Fibroblast of lung (primary cell): ENCODE results near the gene BAZ2B. TPM values are rescaled to one million over a fixed set of nuclear protein-coding genes. Genes with fewer than 3 reads are reported as not detected.

Experiments
- DNase-seq, 2 donors: peaks; one replicate each; pipeline versions ENCODE4 v3.0.0 to v3.0.0-alpha.2; 2010; ENCODE audit warnings: low read depth in 2 of 2
- H2AFZ ChIP-seq: 2 replicates; pipeline ENCODE4 v1.5.1; 2012; ENCODE audit warnings: low read length, control low read depth, inconsistent platforms
- H3K27ac ChIP-seq: 2 replicates; pipeline ENCODE4 v1.5.1; 2011; ENCODE audit warnings: low read length, control low read depth; ENCODE audit not compliant: insufficient read depth
- H3K27me3 ChIP-seq: 2 replicates; pipeline ENCODE4 v1.5.1; 2011; ENCODE audit warnings: mild to moderate bottlenecking, low read length; ENCODE audit not compliant: control insufficient read depth, insufficient read depth
- H3K36me3 ChIP-seq: 2 replicates; pipeline ENCODE4 v1.5.1; 2011; ENCODE audit warnings: low read length; ENCODE audit not compliant: control insufficient read depth, insufficient read depth
- H3K4me1 ChIP-seq: 2 replicates; pipeline ENCODE4 v1.5.1; 2011; ENCODE audit warnings: low read length; ENCODE audit not compliant: control insufficient read depth, insufficient read depth; ENCODE audit errors: extremely low read depth
- H3K4me2 ChIP-seq: 2 replicates; pipeline ENCODE4 v1.5.1; 2011; ENCODE audit warnings: low read length, control low read depth; ENCODE audit not compliant: insufficient read depth; ENCODE audit errors: extremely low read depth
- H3K4me3 ChIP-seq, 4 experiments: fragments of 200-600 bp in 1 of 4; sonication (generic) in 1 of 4; replicated peaks in 1 of 4; 2 replicates each; pipeline ENCODE4 v1.5.1; 2011 to 2016; ENCODE audit warnings: low read length in 4 of 4, low read depth in 3 of 4, mild to moderate bottlenecking in 3 of 4, control low read depth in 2 of 4, inconsistent platforms in 1 of 4, mixed read lengths in 1 of 4; ENCODE audit not compliant: insufficient read depth in 1 of 4; ENCODE audit errors: control extremely low read depth in 1 of 4
- H3K79me2 ChIP-seq: 2 replicates; pipeline ENCODE4 v1.5.1; 2012; ENCODE audit warnings: mild to moderate bottlenecking, low read length, inconsistent platforms; ENCODE audit not compliant: control insufficient read depth, insufficient read depth
- H3K9ac ChIP-seq: 2 replicates; pipeline ENCODE4 v1.5.1; 2011; ENCODE audit warnings: mild to moderate bottlenecking, low read length, control low read depth; ENCODE audit not compliant: insufficient read depth
- H3K9me3 ChIP-seq: 2 replicates; pipeline ENCODE4 v1.5.1; 2012; ENCODE audit warnings: low read depth, low read length; ENCODE audit not compliant: control insufficient read depth, insufficient read depth
- H4K20me1 ChIP-seq: 2 replicates; pipeline ENCODE4 v1.5.1; 2011; ENCODE audit warnings: low read length; ENCODE audit not compliant: control insufficient read depth, insufficient read depth; ENCODE audit errors: extremely low read depth
- EZH2 ChIP-seq: IDR thresholded peaks from 2 replicates; pipeline ENCODE4 v1.5.1; 2012; ENCODE audit warnings: low read length, control low read depth, mild to moderate bottlenecking; ENCODE audit errors: missing control alignments
- polyA plus RNA-seq, 2 donors: library from polyadenylated mRNA; depleted of rRNA in 1 of 2; stranded (reverse) in 1 of 2; unstranded in 1 of 2; fragments of >200 nt; gene quantifications; 2 replicates each; pipeline ENCODE4 v1.2.1, GENCODE V29; 2011 to 2012; ENCODE audit warnings: missing spikeins in 1 of 2
- total RNA-seq: library from RNA; depleted of rRNA; stranded (reverse); fragments of >200 nt; gene quantifications from 2 replicates; pipeline ENCODE4 v1.2.1, GENCODE V29; 2014
- TF ChIP-seq, protein P1 (sequence below), 2 donors: IDR thresholded peaks in 1 of 2; conservative IDR thresholded peaks in 1 of 2; 1 replicate in 1 of 2; 2 replicates in 1 of 2; pipeline ENCODE4 v1.5.1; 2011 to 2012; ENCODE audit warnings: low read length in 2 of 2, control low read depth in 1 of 2, inconsistent platforms in 1 of 2, low read depth in 1 of 2, mild to moderate bottlenecking in 1 of 2

Gene BAZ2B
- total and polyA plus RNA-seq, 2 donors (not counting 1 experiment from before 2014, with no cell fraction given), result 28.0 to 61.8 TPM

DNA sequence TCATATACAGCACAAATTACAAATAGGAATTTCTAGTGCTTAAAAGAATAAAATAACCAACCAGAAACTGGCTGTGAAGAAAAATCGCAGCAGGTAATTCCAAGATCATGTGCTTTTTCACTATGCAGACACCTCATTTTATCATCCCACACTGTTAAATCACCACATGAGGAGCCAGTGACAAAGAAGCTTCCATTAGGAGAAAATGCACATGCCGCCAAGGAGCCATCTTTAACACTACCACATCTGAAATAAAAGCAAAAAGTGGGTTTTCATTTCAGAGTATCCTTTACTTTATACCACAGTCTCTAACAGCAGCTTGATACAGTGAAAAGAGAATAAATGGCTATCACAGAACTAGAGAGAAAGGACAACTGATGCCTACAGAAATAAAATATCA is 336.6 kb downstream of the BAZ2B start:
- Histone ChIP-seq H3K36me3 (no peaks in the 10 kb centered on the region), H3K79me2 (no peaks in the 10 kb centered on the region), H3K27me3 (no peaks in the 10 kb centered on the region), H3K4me1 (no peaks in the 10 kb centered on the region), H3K9ac (no peak overlapping the region), H4K20me1 (no peaks in the 10 kb centered on the region), H3K4me3 (no peak overlapping the region), H2AFZ (no peak overlapping the region), H3K4me2 (no peak overlapping the region), H3K9me3 (no peaks in the 10 kb centered on the region), H3K27ac (no peak overlapping the region)
- TF ChIP-seq EZH2, result no peak
- TF ChIP-seq, protein P1, sequence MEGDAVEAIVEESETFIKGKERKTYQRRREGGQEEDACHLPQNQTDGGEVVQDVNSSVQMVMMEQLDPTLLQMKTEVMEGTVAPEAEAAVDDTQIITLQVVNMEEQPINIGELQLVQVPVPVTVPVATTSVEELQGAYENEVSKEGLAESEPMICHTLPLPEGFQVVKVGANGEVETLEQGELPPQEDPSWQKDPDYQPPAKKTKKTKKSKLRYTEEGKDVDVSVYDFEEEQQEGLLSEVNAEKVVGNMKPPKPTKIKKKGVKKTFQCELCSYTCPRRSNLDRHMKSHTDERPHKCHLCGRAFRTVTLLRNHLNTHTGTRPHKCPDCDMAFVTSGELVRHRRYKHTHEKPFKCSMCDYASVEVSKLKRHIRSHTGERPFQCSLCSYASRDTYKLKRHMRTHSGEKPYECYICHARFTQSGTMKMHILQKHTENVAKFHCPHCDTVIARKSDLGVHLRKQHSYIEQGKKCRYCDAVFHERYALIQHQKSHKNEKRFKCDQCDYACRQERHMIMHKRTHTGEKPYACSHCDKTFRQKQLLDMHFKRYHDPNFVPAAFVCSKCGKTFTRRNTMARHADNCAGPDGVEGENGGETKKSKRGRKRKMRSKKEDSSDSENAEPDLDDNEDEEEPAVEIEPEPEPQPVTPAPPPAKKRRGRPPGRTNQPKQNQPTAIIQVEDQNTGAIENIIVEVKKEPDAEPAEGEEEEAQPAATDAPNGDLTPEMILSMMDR (conservative IDR thresholded peaks at IDR 0.05 in 1 of 2, IDR thresholded peaks at IDR 0.05 in 1 of 2; ENCODE audit: low read depth in 1 of 2, low read length in 2 of 2), result no peak
- DNase-seq, result no peak

DNA sequence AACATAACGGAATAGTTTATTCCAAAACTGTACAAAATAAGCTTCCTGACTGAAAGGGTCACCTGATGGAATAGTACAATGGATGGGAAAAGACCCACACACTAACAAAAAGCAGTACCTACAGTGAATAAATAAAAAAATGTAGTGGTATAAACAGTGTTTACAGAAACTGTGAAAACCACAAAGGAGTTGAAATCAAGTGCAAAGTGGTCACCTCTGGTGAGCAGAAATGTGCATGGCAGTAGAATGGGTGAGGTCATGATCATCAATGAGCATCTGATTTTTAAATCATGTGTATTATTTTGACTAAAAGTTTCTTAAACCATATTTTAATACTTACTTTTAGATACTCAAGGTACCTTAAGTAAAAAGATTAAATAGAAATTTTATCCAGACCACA is 341.2 kb downstream of the BAZ2B start:
- H3K9ac ChIP-seq, result no peak overlapping the region
- no peak overlapping the region for H3K4me2 ChIP-seq
- DNase-seq, result no peak
- no peaks in the 10 kb centered on the region for H3K4me1 ChIP-seq
- H3K79me2 ChIP-seq, result no peaks in the 10 kb centered on the region
- H2AFZ ChIP-seq, result no peak overlapping the region
- no peaks in the 10 kb centered on the region for H3K36me3 ChIP-seq
- H3K9me3 ChIP-seq, result no peaks in the 10 kb centered on the region
- no peak overlapping the region for H3K4me3 ChIP-seq
- no peaks in the 10 kb centered on the region for H4K20me1 ChIP-seq
- TF ChIP-seq, protein P1 (conservative IDR thresholded peaks at IDR 0.05 in 1 of 2, IDR thresholded peaks at IDR 0.05 in 1 of 2; ENCODE audit: low read depth in 1 of 2, low read length in 2 of 2), result no peak
- no peak for TF ChIP-seq EZH2
- H3K27me3 ChIP-seq, result no peaks in the 10 kb centered on the region
- H3K27ac ChIP-seq, result no peak overlapping the region

DNA sequence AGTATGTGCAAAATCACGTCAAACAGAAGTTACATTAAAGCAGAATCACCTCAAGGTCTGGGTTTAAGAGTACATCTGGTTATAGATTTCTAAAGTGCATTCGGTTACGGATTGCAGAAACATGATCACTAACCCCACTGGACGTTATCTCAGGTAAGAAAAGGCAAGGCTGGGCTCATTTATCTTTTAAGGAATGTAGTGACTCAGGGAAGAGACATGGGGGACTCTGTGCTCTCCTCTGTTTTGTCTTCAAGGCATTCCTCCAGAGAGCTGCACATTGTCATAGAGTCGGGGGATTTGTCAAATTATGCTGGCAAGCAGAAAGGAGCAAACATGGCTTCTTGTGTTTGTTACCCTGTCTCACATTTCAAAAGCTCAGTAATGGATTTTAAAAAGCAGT is 344.2 kb downstream of the BAZ2B start:
- H3K9ac ChIP-seq, result no peak overlapping the region
- no peaks in the 10 kb centered on the region for H3K27me3 ChIP-seq
- peak in 1 of 2 donors; percentile 8 for DNase-seq
- H3K9me3 ChIP-seq, result no peaks in the 10 kb centered on the region
- no peak overlapping the region for H3K4me2 ChIP-seq
- H3K79me2 ChIP-seq, result no peaks in the 10 kb centered on the region
- H3K4me3 ChIP-seq, result no peak overlapping the region
- TF ChIP-seq EZH2, result no peak
- TF ChIP-seq, protein P1 (conservative IDR thresholded peaks at IDR 0.05 in 1 of 2, IDR thresholded peaks at IDR 0.05 in 1 of 2; ENCODE audit: low read depth in 1 of 2, low read length in 2 of 2), result no peak
- no peaks in the 10 kb centered on the region for H3K4me1 ChIP-seq
- H4K20me1 ChIP-seq, result no peaks in the 10 kb centered on the region
- H2AFZ ChIP-seq, result no peak overlapping the region
- H3K27ac ChIP-seq, result no peak overlapping the region
- H3K36me3 ChIP-seq, result no peaks in the 10 kb centered on the region
